8988T (cell line): ENCODE measurements around the gene PEX11B.

ENCODE experiments used
- DNase-seq: peaks from one replicate; pipeline ENCODE4 v3.0.0; 2011

Gene PEX11B

GRCh38 chr1:145918144-145918991 lies at the start of gene PEX11B:
Gene PEX11B (minus strand): TSS chr1:145918717. CDS start chr1:145918688, 29 bp downstream.
- peak; percentile 68 for DNase-seq

- no peak for DNase-seq
Measured at GRCh38 chr1:145967288-145967687, 48.8 kb upstream of the PEX11B start.

- DNase-seq = no peak
Measured at GRCh38 chr1:145965119-145965744, 46.7 kb upstream of the PEX11B start.

GRCh38 chr1:145964328-145965118 lies 46.0 kb upstream of the PEX11B start, which contains the start of the genes ANKRD34A and POLR3GL:
Gene ANKRD34A (minus strand): TSS chr1:145964575. CDS start chr1:145961759, 2,816 bp downstream.
Gene POLR3GL (plus strand): TSS chr1:145964690. CDS start chr1:145974866, 10,176 bp downstream.
- DNase-seq = peak; percentile 69

GRCh38 chr1:145963265-145964019 lies 44.9 kb upstream of the PEX11B start:
- peak; percentile 47 for DNase-seq

GRCh38 chr1:145962157-145963102 lies 43.9 kb upstream of the PEX11B start:
- peak; percentile 46 for DNase-seq

- peak; percentile 31 for DNase-seq
Measured at GRCh38 chr1:145961425-145962156, 43.1 kb upstream of the PEX11B start.

- DNase-seq = no peak
Measured at GRCh38 chr1:145961109-145961424, 42.5 kb upstream of the PEX11B start.

- peak; percentile 91 for DNase-seq
Measured at GRCh38 chr1:145960468-145961108, 42.1 kb upstream of the PEX11B start.

- DNase-seq = no peak
Measured at GRCh38 chr1:145959957-145960467, 41.5 kb upstream of the PEX11B start.

- no peak for DNase-seq
Measured at GRCh38 chr1:145959333-145959732, 40.8 kb upstream of the PEX11B start.

GRCh38 chr1:145958734-145959133 lies 40.2 kb upstream of the PEX11B start:
- no peak for DNase-seq

- peak; percentile 89 for DNase-seq
Measured at GRCh38 chr1:145957443-145958319, 39.2 kb upstream of the PEX11B start, which contains the start of gene LIX1L. Gene LIX1L (minus strand): TSS chr1:145958017. CDS start chr1:145957927, 90 bp downstream.

- DNase-seq = no peak
Measured at GRCh38 chr1:145956781-145957442, 38.4 kb upstream of the PEX11B start.

- DNase-seq = no peak
Measured at GRCh38 chr1:145956361-145956760, 37.8 kb upstream of the PEX11B start.

GRCh38 chr1:145955436-145955835 lies 36.9 kb upstream of the PEX11B start:
- DNase-seq = no peak

GRCh38 chr1:145953861-145954260 lies 35.3 kb upstream of the PEX11B start:
- DNase-seq = no peak

GRCh38 chr1:145952903-145953302 lies 34.4 kb upstream of the PEX11B start:
- no peak for DNase-seq
